ENCODE results near the gene ZNF561. TPM values are rescaled to one million over a fixed set of nuclear protein-coding genes. Genes with fewer than 3 reads are reported as not detected.
"Not testable (repeated sequence)": the region's sequence is repeated elsewhere in the genome, so short reads cannot be mapped to it uniquely, and the experiment has no call there.

ZNF561 gene
- total RNA-seq, result 10 to 100 TPM; 24.1 to 46.6 TPM

DNA sequence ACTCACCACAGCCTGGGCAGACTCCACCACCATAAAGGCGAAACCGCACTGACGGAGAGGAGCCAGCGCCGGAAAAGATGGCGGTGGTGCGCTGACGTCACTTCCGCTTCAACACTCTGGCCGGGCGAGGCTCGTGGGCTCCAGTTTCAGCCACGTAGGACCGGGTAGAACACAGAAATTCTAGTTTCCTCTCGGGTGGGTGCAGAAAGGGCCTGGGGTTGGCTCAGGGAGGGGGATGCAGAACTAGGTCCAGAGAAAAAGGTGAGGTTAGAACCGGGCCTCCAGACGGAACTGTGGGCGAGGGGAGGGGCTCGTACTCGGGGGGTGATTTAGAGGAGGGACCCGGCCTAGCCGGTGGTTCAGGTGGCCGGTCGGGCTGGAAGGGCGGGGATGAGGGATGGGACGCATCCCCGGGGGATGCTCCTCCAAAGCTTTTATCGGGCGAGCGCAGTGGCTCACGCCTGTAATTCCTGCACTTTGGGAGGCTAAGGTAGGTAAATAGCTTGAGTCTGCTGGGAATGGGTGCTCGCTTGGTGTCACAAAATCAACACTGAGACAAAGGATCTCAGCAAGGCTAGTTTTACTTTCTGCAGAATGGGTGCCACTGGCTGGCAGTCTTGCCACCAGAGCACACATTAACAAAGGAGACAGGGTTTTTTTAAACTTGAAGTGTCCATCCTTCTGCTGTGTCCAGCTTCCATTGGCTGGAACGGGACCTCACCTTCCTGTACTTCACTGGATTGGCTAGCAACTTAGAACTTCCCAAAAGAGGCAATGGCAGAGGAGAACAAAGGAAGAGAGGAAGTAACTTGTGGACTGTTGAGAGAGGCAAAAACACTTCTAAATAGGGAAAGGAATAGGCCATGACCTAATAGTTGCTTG is at the start of gene ZNF561:
TSS of gene ZNF561 (minus strand) at position 77 of the 882 bp plus-strand sequence. CDS start 1,776 bp downstream, outside the sequence.
- H3K27ac ChIP-seq, result peak within 1 kb of the TSS; percentile 89
- H3K9me3 ChIP-seq, result no peaks in the 10 kb centered on the region
- H3K4me1 ChIP-seq (ENCODE audit: control insufficient read depth in 1 of 2, low read depth in 2 of 2), result peaks cover 9 to 33% of the 10 kb centered on the region in 2 donors
- peak within 1 kb of the TSS; percentile 83 for H3K4me3 ChIP-seq
- ATAC-seq (ENCODE audit: insufficient number of reproducible peaks, low FRiP score, low read depth) (peak; percentile 91), DNase-seq (ENCODE audit: low spot score) (peak; percentile 38)
- H3K36me3 ChIP-seq, result peaks cover 22% of the 10 kb centered on the region
- TF ChIP-seq, protein P1, sequence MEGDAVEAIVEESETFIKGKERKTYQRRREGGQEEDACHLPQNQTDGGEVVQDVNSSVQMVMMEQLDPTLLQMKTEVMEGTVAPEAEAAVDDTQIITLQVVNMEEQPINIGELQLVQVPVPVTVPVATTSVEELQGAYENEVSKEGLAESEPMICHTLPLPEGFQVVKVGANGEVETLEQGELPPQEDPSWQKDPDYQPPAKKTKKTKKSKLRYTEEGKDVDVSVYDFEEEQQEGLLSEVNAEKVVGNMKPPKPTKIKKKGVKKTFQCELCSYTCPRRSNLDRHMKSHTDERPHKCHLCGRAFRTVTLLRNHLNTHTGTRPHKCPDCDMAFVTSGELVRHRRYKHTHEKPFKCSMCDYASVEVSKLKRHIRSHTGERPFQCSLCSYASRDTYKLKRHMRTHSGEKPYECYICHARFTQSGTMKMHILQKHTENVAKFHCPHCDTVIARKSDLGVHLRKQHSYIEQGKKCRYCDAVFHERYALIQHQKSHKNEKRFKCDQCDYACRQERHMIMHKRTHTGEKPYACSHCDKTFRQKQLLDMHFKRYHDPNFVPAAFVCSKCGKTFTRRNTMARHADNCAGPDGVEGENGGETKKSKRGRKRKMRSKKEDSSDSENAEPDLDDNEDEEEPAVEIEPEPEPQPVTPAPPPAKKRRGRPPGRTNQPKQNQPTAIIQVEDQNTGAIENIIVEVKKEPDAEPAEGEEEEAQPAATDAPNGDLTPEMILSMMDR (IDR thresholded peaks at IDR 0.05), result no peak
- H3K27me3 ChIP-seq (replicated peaks; ENCODE audit: insufficient read depth), result no peaks in the 10 kb centered on the region

DNA sequence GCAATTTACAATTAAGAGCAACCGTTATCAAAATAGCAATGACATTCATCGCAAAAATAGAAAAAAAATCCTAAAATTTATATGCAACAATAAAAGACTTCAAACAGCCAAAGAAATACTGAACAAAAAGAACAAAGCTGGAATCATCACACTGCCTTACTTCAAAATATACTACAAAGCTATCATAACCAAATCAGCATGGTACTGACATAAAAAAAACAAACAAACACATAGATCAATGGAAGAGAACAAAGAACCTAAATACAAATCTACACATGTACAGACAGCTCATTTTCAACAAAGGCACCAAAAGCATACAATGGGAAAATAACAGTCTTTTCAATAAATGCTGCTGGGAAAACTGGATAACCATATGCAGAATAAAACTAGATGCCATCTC is 47.5 kb upstream of the ZNF561 start:
- peaks cover 3% of the 10 kb centered on the region for H3K36me3 ChIP-seq
- H3K27me3 ChIP-seq (replicated peaks; ENCODE audit: insufficient read depth), result no peaks in the 10 kb centered on the region
- H3K4me3 ChIP-seq, result no peak overlapping the region
- peaks cover 41% of the 10 kb centered on the region for H3K9me3 ChIP-seq
- ATAC-seq (ENCODE audit: insufficient number of reproducible peaks, low FRiP score, low read depth), result no peak
- no peak overlapping the region for H3K27ac ChIP-seq
- no peaks in the 10 kb centered on the region for H3K4me1 ChIP-seq (ENCODE audit: control insufficient read depth in 1 of 2, low read depth in 2 of 2)
- TF ChIP-seq, protein P1 (IDR thresholded peaks at IDR 0.05), result no peak
- DNase-seq (ENCODE audit: low spot score), result no peak

DNA sequence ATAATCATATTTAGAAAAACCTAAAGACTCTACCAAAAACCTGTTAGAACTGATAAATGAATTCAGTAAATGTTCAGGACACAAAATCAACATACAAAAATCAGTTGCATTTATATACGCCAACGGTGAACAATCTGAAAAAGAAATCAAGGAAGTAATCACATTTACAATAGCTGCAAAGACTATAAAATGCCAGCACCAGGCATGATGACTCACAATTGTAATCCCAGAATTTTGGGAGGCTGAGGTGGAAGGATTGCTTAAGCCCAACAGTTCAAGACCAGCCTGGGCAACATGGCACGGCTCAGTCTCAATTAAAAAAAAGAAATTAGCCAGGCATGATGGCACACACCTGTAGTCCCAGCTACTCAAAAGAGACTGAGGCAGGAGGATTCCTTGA is 46.9 kb upstream of the ZNF561 start:
- Histone ChIP-seq H3K27ac (no peak overlapping the region), H3K4me1 (ENCODE audit: control insufficient read depth in 1 of 2, low read depth in 2 of 2) (no peaks in the 10 kb centered on the region), H3K36me3 (peaks cover 3% of the 10 kb centered on the region), H3K9me3 (peaks cover 35% of the 10 kb centered on the region), H3K4me3 (no peak overlapping the region), H3K27me3 (replicated peaks; ENCODE audit: insufficient read depth) (no peaks in the 10 kb centered on the region)
- no peak for DNase-seq (ENCODE audit: low spot score)
- no peak for ATAC-seq (ENCODE audit: insufficient number of reproducible peaks, low FRiP score, low read depth)
- TF ChIP-seq, protein P1 (IDR thresholded peaks at IDR 0.05), result no peak

DNA sequence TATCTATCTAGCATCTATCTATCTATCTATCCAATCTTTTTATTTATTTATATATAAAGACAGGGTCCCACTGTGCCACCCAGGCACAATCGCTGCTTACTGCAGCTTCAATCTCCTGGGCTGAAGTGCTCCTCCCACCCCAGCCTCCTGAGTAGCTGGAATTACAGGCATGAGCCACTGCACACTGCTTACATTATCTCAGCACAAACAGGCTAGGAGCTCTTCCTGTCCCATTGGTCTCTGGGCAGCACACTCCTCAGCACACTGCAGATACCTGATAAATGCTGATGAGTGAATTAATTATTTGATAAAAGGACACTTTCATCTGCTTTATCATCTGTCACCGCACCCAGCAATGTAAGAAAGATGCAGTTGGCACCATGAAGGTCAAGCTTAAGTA is 37.7 kb upstream of the ZNF561 start:
- peaks cover 4% of the 10 kb centered on the region for H3K9me3 ChIP-seq
- DNase-seq (ENCODE audit: low spot score) (no peak), ATAC-seq (ENCODE audit: insufficient number of reproducible peaks, low FRiP score, low read depth) (no peak)
- no peak overlapping the region for H3K27ac ChIP-seq
- H3K4me1 ChIP-seq (ENCODE audit: control insufficient read depth in 1 of 2, low read depth in 2 of 2), result no peaks in the 10 kb centered on the region
- no peak overlapping the region for H3K4me3 ChIP-seq
- H3K36me3 ChIP-seq, result peaks cover 41% of the 10 kb centered on the region
- TF ChIP-seq, protein P1 (IDR thresholded peaks at IDR 0.05), result no peak
- no peaks in the 10 kb centered on the region for H3K27me3 ChIP-seq (replicated peaks; ENCODE audit: insufficient read depth)

DNA sequence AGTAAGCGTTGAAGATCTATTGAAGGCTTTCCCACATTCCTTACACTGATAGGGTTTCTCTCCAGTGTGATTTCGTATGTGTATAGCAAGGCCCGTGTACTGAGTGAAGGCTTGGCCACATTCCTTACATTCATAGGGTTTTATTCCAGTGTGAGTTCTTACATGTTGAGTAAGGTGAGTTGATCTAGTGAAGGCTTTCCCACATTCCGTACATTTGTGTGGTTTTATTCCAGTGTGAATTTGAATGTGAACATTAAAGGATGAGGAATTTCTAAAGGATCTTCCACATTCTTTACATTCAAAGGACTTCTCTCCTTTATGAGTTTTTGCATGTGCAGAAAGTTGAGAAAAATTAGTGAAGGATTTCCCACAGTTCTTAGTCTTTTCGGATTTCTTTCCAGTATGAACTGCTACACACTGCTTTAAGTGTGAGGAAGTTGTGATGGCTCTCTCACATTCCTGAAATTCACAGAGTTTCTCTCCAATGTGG is 32.1 kb upstream of the ZNF561 start:
- not testable (repeated sequence) for ATAC-seq (ENCODE audit: insufficient number of reproducible peaks, low FRiP score, low read depth); H3K27ac ChIP-seq; H3K27me3 ChIP-seq (replicated peaks; ENCODE audit: insufficient read depth); H3K4me3 ChIP-seq; H3K4me1 ChIP-seq (ENCODE audit: control insufficient read depth in 1 of 2, low read depth in 2 of 2); DNase-seq (ENCODE audit: low spot score)
- peaks cover 81% of the 10 kb centered on the region for H3K36me3 ChIP-seq
- H3K9me3 ChIP-seq, result peaks cover 30% of the 10 kb centered on the region

DNA sequence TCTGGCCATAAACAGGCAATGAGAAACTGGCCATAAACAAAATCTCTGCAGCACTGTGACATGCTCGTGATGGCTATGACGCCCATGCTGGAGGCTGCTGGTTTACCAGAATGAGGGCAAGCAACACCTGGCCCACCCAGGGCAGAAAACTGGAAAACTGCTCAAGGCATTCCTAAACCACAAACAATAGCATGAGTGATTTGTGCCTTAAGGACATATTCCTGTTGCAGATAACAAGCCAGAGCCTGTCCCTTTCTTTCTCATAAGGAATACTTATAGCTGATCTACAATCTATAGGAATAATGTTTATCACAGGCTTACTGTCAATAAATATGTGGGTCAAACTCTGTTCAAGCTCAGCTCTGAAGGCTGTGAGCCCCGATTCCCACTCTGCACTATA is 30.4 kb upstream of the ZNF561 start:
- not testable (repeated sequence) for H3K27me3 ChIP-seq (replicated peaks; ENCODE audit: insufficient read depth); DNase-seq (ENCODE audit: low spot score); H3K4me3 ChIP-seq; H3K27ac ChIP-seq; ATAC-seq (ENCODE audit: insufficient number of reproducible peaks, low FRiP score, low read depth); H3K4me1 ChIP-seq (ENCODE audit: control insufficient read depth in 1 of 2, low read depth in 2 of 2)
- Histone ChIP-seq H3K36me3 (peaks cover 73% of the 10 kb centered on the region), H3K9me3 (peaks cover 30% of the 10 kb centered on the region)

All from thoracic aorta (tissue), 2 donors.